IMR-90 (cell line): ENCODE data around the gene NUDT19. TPM values are rescaled to one million over a fixed set of nuclear protein-coding genes. Genes with fewer than 3 reads are reported as not detected.

Source experiments
- ATAC-seq: fragments of 200-7000 bp; cut with Tn5 transposase; 2 replicates; pipeline ENCODE4 v1.9.1; 2020; ENCODE audit warnings: low read depth, mild to moderate bottlenecking, moderate library complexity
- BruUV-seq: library from RNA; stranded (reverse); fragments of 400-500 nt; replicated peaks from 2 replicates; lab custom pipeline; 2021; lab: Mats Ljungman, UMichigan
- CTCF ChIA-PET: fragments of 300-600 bp; formaldehyde crosslinking; extraction: SDS; loops from one replicate; lab custom pipeline; 2021; ENCODE audit warnings: antibody characterized with exemption; lab: Yijun Ruan, JAX
- POLR2A ChIA-PET: fragments of 300-600 bp; sonication (Branson Sonifier 250); formaldehyde crosslinking; loops from one replicate; lab custom pipeline; 2022; ENCODE audit warnings: antibody characterized with exemption; ENCODE audit not compliant: unreplicated experiment; lab: Charles Lee
- DNase-seq: peaks from one replicate; pipeline ENCODE4 v3.0.0; 2013
- H2AFZ ChIP-seq: replicated peaks from 2 replicates; pipeline ENCODE3; 2013; ENCODE audit warnings: low read length, mild to moderate bottlenecking; ENCODE audit not compliant: poor library complexity
- H2AK5ac ChIP-seq: 2 replicates; pipeline ENCODE4 v1.6.1; 2013; ENCODE audit warnings: low read depth, low read length, inconsistent platforms
- H2AK9ac ChIP-seq: replicated peaks from 2 replicates; pipeline ENCODE3; 2013; ENCODE audit warnings: mild to moderate bottlenecking, low read depth, low read length, moderate library complexity; ENCODE audit not compliant: poor library complexity
- H2BK120ac ChIP-seq: 2 replicates; pipeline ENCODE4 v1.6.1; 2013; ENCODE audit warnings: low read depth, low read length, inconsistent platforms
- H2BK15ac ChIP-seq: 3 replicates; pipeline ENCODE4 v1.6.1; 2013; ENCODE audit warnings: low read depth, low read length, inconsistent platforms
- H2BK20ac ChIP-seq: 2 replicates; pipeline ENCODE4 v1.6.1; 2013; ENCODE audit warnings: low read depth, mild to moderate bottlenecking, inconsistent platforms, low read length, moderate library complexity
- H2BK5ac ChIP-seq: 2 replicates; pipeline ENCODE4 v1.6.1; 2013; ENCODE audit warnings: mild to moderate bottlenecking, low read depth, low read length, inconsistent platforms; ENCODE audit not compliant: poor library complexity, severe bottlenecking
- H3K14ac ChIP-seq: replicated peaks from 2 replicates; pipeline ENCODE4 v1.6.1; 2013; ENCODE audit warnings: low read depth, low read length, inconsistent platforms
- H3K18ac ChIP-seq: 2 replicates; pipeline ENCODE4 v1.6.1; 2013; ENCODE audit warnings: low read depth, low read length, control low read depth
- H3K23ac ChIP-seq: 2 replicates; pipeline ENCODE4 v1.6.1; 2013; ENCODE audit warnings: low read depth, low read length, inconsistent platforms
- H3K27ac ChIP-seq: 2 replicates; pipeline ENCODE4 v1.5.1; 2013; ENCODE audit warnings: mild to moderate bottlenecking, control low read depth, low read length; ENCODE audit not compliant: insufficient read depth
- H3K27me3 ChIP-seq: 2 replicates; pipeline ENCODE4 v1.6.1; 2013; ENCODE audit warnings: low read length; ENCODE audit not compliant: control insufficient read depth, insufficient read depth
- H3K36me3 ChIP-seq: 2 replicates; pipeline ENCODE4 v1.6.1; 2013; ENCODE audit warnings: low read length, mixed read lengths; ENCODE audit not compliant: control insufficient read depth, insufficient read depth
- H3K4ac ChIP-seq: 2 replicates; pipeline ENCODE4 v1.6.1; 2013; ENCODE audit warnings: low read depth, low read length, inconsistent platforms
- H3K4me1 ChIP-seq: 2 replicates; pipeline ENCODE4 v1.6.1; 2013; ENCODE audit warnings: low read length, mixed read lengths; ENCODE audit not compliant: control insufficient read depth, insufficient read depth
- H3K4me2 ChIP-seq: 2 replicates; pipeline ENCODE4 v1.6.1; 2013; ENCODE audit warnings: low read depth, mild to moderate bottlenecking, control low read depth, low read length, moderate library complexity
- H3K4me3 ChIP-seq: 2 replicates; pipeline ENCODE4 v1.5.1; 2013; ENCODE audit warnings: low read depth, mild to moderate bottlenecking, control low read depth, low read length, moderate library complexity; ENCODE audit not compliant: insufficient read depth
- H3K56ac ChIP-seq: 2 replicates; pipeline ENCODE4 v1.6.1; 2013; ENCODE audit warnings: low read length, inconsistent platforms; ENCODE audit not compliant: insufficient read depth; ENCODE audit errors: extremely low read depth
- H3K79me1 ChIP-seq, 2 experiments: 2 replicates each; pipeline ENCODE4 v1.6.1; 2013; ENCODE audit warnings: low read length in 2 of 2, inconsistent platforms in 1 of 2, low read depth in 1 of 2
- H3K9ac ChIP-seq: 2 replicates; pipeline ENCODE4 v1.6.1; 2013; ENCODE audit warnings: low read depth, low read length, control low read depth
- H3K9me1 ChIP-seq: 2 replicates; pipeline ENCODE4 v1.6.1; 2013; ENCODE audit warnings: low read length, inconsistent platforms; ENCODE audit not compliant: insufficient read depth
- H3K9me3 ChIP-seq: 2 replicates; pipeline ENCODE4 v1.6.1; 2013; ENCODE audit warnings: low read length; ENCODE audit not compliant: control insufficient read depth, insufficient read depth
- H4K20me1 ChIP-seq: 2 replicates; pipeline ENCODE4 v1.6.1; 2013; ENCODE audit warnings: low read length, inconsistent platforms; ENCODE audit not compliant: insufficient read depth
- H4K5ac ChIP-seq: 2 replicates; pipeline ENCODE4 v1.6.1; 2013; ENCODE audit warnings: mild to moderate bottlenecking, low read depth, low read length, control low read depth
- H4K8ac ChIP-seq, 2 experiments: 2 replicates each; pipeline ENCODE4 v1.6.1; 2013; ENCODE audit warnings: low read depth in 2 of 2, low read length in 2 of 2, control low read depth in 1 of 2, inconsistent platforms in 1 of 2
- H4K91ac ChIP-seq: 2 replicates; pipeline ENCODE4 v1.6.1; 2013; ENCODE audit warnings: low read depth, low read length, inconsistent platforms; ENCODE audit not compliant: insufficient read depth
- CHD1 ChIP-seq: IDR thresholded peaks from 2 replicates; pipeline ENCODE4 v1.6.1; 2012; ENCODE audit warnings: low read depth, low read length, improper control_type of control experiment
- FOS ChIP-seq: fragments of 150-350 bp; IDR thresholded peaks from 2 replicates; pipeline ENCODE4 v1.6.1; 2016; ENCODE audit warnings: low read depth, low read length
- MAZ ChIP-seq: IDR thresholded peaks from 2 replicates; pipeline ENCODE4 v1.6.1; 2012; ENCODE audit warnings: low read depth, mild to moderate bottlenecking, low read length, improper control_type of control experiment, moderate library complexity, borderline replicate concordance
- NFE2L2 ChIP-seq: fragments of 150-350 bp; IDR thresholded peaks from 2 replicates; pipeline ENCODE4 v1.6.1; 2016; ENCODE audit warnings: low read depth, mild to moderate bottlenecking, low read length
- RAD21 ChIP-seq: IDR thresholded peaks from 2 replicates; pipeline ENCODE4 v1.6.1; 2012; ENCODE audit warnings: low read length, improper control_type of control experiment
- RCOR1 ChIP-seq: IDR thresholded peaks from 2 replicates; pipeline ENCODE4 v1.6.1; 2012; ENCODE audit warnings: mild to moderate bottlenecking, low read length, improper control_type of control experiment; ENCODE audit not compliant: insufficient replicate concordance
- RFX5 ChIP-seq: IDR thresholded peaks from 2 replicates; pipeline ENCODE4 v1.8.0; 2012; ENCODE audit warnings: low read depth, mild to moderate bottlenecking, low read length, moderate library complexity
- SMC3 ChIP-seq: fragments of 150-350 bp; IDR thresholded peaks from 2 replicates; pipeline ENCODE4 v1.6.1; 2016; ENCODE audit warnings: low read depth, mild to moderate bottlenecking, antibody characterized with exemption, low read length, moderate library complexity
- USF2 ChIP-seq: fragments of 150-350 bp; IDR thresholded peaks from 2 replicates; pipeline ENCODE4 v1.6.1; 2017; ENCODE audit warnings: mild to moderate bottlenecking, antibody characterized with exemption, low read length, low read depth
- WGBS, 2 experiments: methylation state at CpG; one replicate each; pipeline versions ENCODE4 v1.1.5 to v1.1.7; 2013; ENCODE audit warnings: missing lambda C conversion rate in 2 of 2; ENCODE audit not compliant: insufficient read length in 1 of 2; ENCODE audit errors: extremely low coverage in 2 of 2; 5-methylcytosine and 5-hydroxymethylcytosine counted together
- dilution Hi-C: fragments of 300-500 bp; cut with HindIII; formaldehyde crosslinking; loops from one replicate; pipeline ENCODE4 v1.14.3; 2018; ENCODE audit warnings: low sequenced_read_pairs; ENCODE audit not compliant: unreplicated experiment
- in situ Hi-C: fragments of 300-500 bp; cut with MboI; formaldehyde crosslinking; loops from 3 replicates; pipeline ENCODE4 v1.14.3; 2019; ENCODE audit warnings: low sequenced_read_pairs, inconsistent platforms, mixed read lengths
- intact Hi-C: fragments of 100-400 bp; cut with micrococcal nuclease; formaldehyde crosslinking; loops from 2 replicates; pipeline ENCODE4 v1.10.0; 2022
- polyA plus RNA-seq, 3 experiments: library from polyadenylated mRNA; depleted of rRNA; stranded (reverse); fragments of >200 nt; gene quantifications; 2 replicates each; pipeline ENCODE4 v1.2.3, GENCODE V29; 2012; ENCODE audit warnings: low replicate concordance in 1 of 3
- total RNA-seq: library from RNA; depleted of rRNA; stranded (reverse); fragments of >200 nt; gene quantifications from 2 replicates; pipeline ENCODE4 v1.2.3, GENCODE V29; 2012

The NUDT19 gene
- total and polyA plus RNA-seq, 2 of the 4 experiments (the other 2 are of a cell fraction), result 4.1 to 4.5 TPM

- TF ChIP-seq MAZ, result no peak
- no peak for TF ChIP-seq FOS
- TF ChIP-seq RAD21, result no peak
- TF ChIP-seq USF2, result no peak
- no peak for TF ChIP-seq RFX5
- TF ChIP-seq CHD1, result no peak
- TF ChIP-seq SMC3, result no peak
- TF ChIP-seq NFE2L2, result no peak
- TF ChIP-seq RCOR1, result no peak
- H4K20me1 ChIP-seq, result peaks cover 11% of the 10 kb centered on the region
- H3K9me1 ChIP-seq, result no peaks in the 10 kb centered on the region
- H3K4me1 ChIP-seq, result no peaks in the 10 kb centered on the region
- no peaks in the 10 kb centered on the region for H3K9me3 ChIP-seq
- ATAC-seq (no peak), DNase-seq (no peak)
- H3K14ac ChIP-seq, result no peak overlapping the region
- no peak overlapping the region for H2BK15ac ChIP-seq
- no peak overlapping the region for H2BK5ac ChIP-seq
- in situ Hi-C loops, result no loop called here
- no peak overlapping the region for H2AK5ac ChIP-seq
- H4K91ac ChIP-seq, result no peak overlapping the region
- H3K4me3 ChIP-seq, result no peak overlapping the region
- H3K27ac ChIP-seq, result no peak overlapping the region
- H4K8ac ChIP-seq, result no peak overlapping the region
- H2BK20ac ChIP-seq, result no peak overlapping the region
- H3K27me3 ChIP-seq, result no peaks in the 10 kb centered on the region
- intact Hi-C loops, result no loop called here
- H3K18ac ChIP-seq, result no peak overlapping the region
- no peak overlapping the region for H3K56ac ChIP-seq
- H2AFZ ChIP-seq, result no peak overlapping the region
- ChIA-PET POLR2A (no interaction called here), CTCF (no interaction called here)
- peaks cover 18% of the 10 kb centered on the region for H3K36me3 ChIP-seq
- no peak overlapping the region for H3K4ac ChIP-seq
- H4K5ac ChIP-seq, result no peak overlapping the region
- no TSS peak for BruUV-seq
- WGBS, 2 experiments, result 81% methylated on average over 7 of the region's 10 CpGs; no CpG with 5 or more reads in 1 of the 2 experiments
- no peak overlapping the region for H3K4me2 ChIP-seq
- H3K9ac ChIP-seq, result no peak overlapping the region
- dilution Hi-C loops, result no loop called here
- peaks cover 15 to 52% of the 10 kb centered on the region in 2 experiments for H3K79me1 ChIP-seq
- no peak overlapping the region for H3K23ac ChIP-seq
- no peak overlapping the region for H2BK120ac ChIP-seq
- no peak overlapping the region for H2AK9ac ChIP-seq
Observed at GRCh38 chr19:32658527-32658926, 33.1 kb upstream of the NUDT19 start.
